ENCODE data around the gene ITIH2. TPM values are rescaled to one million over a fixed set of nuclear protein-coding genes. Genes with fewer than 3 reads are reported as not detected.
A peak's percentile ranks its signal among the peaks of the same experiment; 100 is the strongest.
"Not testable (repeated sequence)": the region's sequence is repeated elsewhere in the genome, so short reads cannot be mapped to it uniquely, and the experiment has no call there.

The ITIH2 gene
- total RNA-seq, 1 donor from 2014 or later, result not detected

GRCh38 chr10:7722927-7723529, 19.9 kb downstream of the ITIH2 start:
- ATAC-seq, result no peak
- intact Hi-C loops (cut with DNase I), result no loop called here
- DNase-seq (ENCODE audit: low spot score), result no peak

- no peak for DNase-seq (ENCODE audit: low spot score)
- intact Hi-C loops (cut with DNase I), result no loop called here
- no peak for ATAC-seq
Measured at GRCh38 chr10:7734821-7735220, 31.7 kb downstream of the ITIH2 start.

GRCh38 chr10:7738536-7739407, 35.7 kb downstream of the ITIH2 start:
- no peak for ATAC-seq
- DNase-seq (ENCODE audit: low spot score), result no peak
- intact Hi-C loops (cut with DNase I), result no loop called here

GRCh38 chr10:7744307-7744706, 41.2 kb downstream of the ITIH2 start:
- intact Hi-C loops (cut with DNase I), result no loop called here
- DNase-seq (ENCODE audit: low spot score), result no peak
- no peak for ATAC-seq

- intact Hi-C loops (cut with DNase I), result not testable (repeated sequence)
Measured at GRCh38 chr10:7748637-7749036, 45.5 kb downstream of the ITIH2 start.

GRCh38 chr10:7750222-7750621, 47.1 kb downstream of the ITIH2 start:
- intact Hi-C loops (cut with DNase I), result no loop called here
- ATAC-seq, result no peak
- no peak for DNase-seq (ENCODE audit: low spot score)

More at GRCh38 chr10:7748637-7749036, 45.5 kb downstream of the ITIH2 start:
- DNase-seq (ENCODE audit: low spot score); ATAC-seq: not testable (repeated sequence)

- ATAC-seq (no peak), DNase-seq (ENCODE audit: low spot score) (no peak)
- intact Hi-C loops (cut with DNase I), result no loop called here
Measured at GRCh38 chr10:7752251-7752650, 49.1 kb downstream of the ITIH2 start.

- intact Hi-C loops (cut with DNase I), result loop anchor here (5.0 kb wide), 1 partner anchor 168 kb away; no protein-coding TSS in a partner anchor
- ATAC-seq (no peak), DNase-seq (ENCODE audit: low spot score) (no peak)
Measured at GRCh38 chr10:7755103-7755502, 52.0 kb downstream of the ITIH2 start.

GRCh38 chr10:7756360-7756992, 53.4 kb downstream of the ITIH2 start:
- intact Hi-C loops (cut with DNase I), result loop anchor here (5.0 kb wide), 1 partner anchor 169 kb away; no protein-coding TSS in a partner anchor
- ATAC-seq, result no peak
- no peak for DNase-seq (ENCODE audit: low spot score)

- intact Hi-C loops (cut with DNase I), result no loop called here
- DNase-seq (ENCODE audit: low spot score) (no peak), ATAC-seq (no peak)
Measured at GRCh38 chr10:7763929-7764328, 60.8 kb downstream of the ITIH2 start.

GRCh38 chr10:7766241-7766640, 63.1 kb downstream of the ITIH2 start:
- DNase-seq (ENCODE audit: low spot score), result no peak
- no peak for ATAC-seq
- intact Hi-C loops (cut with DNase I), result no loop called here

- intact Hi-C loops (cut with DNase I), result no loop called here
- ATAC-seq, result no peak
- DNase-seq (ENCODE audit: low spot score), result no peak
Measured at GRCh38 chr10:7767209-7767608, 64.1 kb downstream of the ITIH2 start.

- intact Hi-C loops (cut with DNase I), result no loop called here
- no peak for DNase-seq (ENCODE audit: low spot score)
- ATAC-seq, result no peak
Measured at GRCh38 chr10:7768417-7768816, 65.3 kb downstream of the ITIH2 start.

GRCh38 chr10:7773845-7774801, 71.0 kb downstream of the ITIH2 start:
- no peak for ATAC-seq
- intact Hi-C loops (cut with DNase I), result no loop called here
- no peak for DNase-seq (ENCODE audit: low spot score)

- ATAC-seq (no peak), DNase-seq (ENCODE audit: low spot score) (no peak)
- intact Hi-C loops (cut with DNase I), result no loop called here
Measured at GRCh38 chr10:7776777-7777176, 73.7 kb downstream of the ITIH2 start.

GRCh38 chr10:7782194-7782593, 79.1 kb downstream of the ITIH2 start:
- ATAC-seq; DNase-seq (ENCODE audit: low spot score); intact Hi-C loops (cut with DNase I): not testable (repeated sequence)

GRCh38 chr10:7786430-7786829, 83.3 kb downstream of the ITIH2 start:
- no peak for DNase-seq (ENCODE audit: low spot score)
- intact Hi-C loops (cut with DNase I), result no loop called here
- ATAC-seq, result no peak

- ATAC-seq, result peak; percentile 39
- no peak for DNase-seq (ENCODE audit: low spot score)
- intact Hi-C loops (cut with DNase I), result no loop called here
Measured at GRCh38 chr10:7787150-7787856, 84.2 kb downstream of the ITIH2 start.

Measured in sciatic nerve (tissue), 2 donors.